ENCODE data around the gene CTBP1.

CTBP1 gene

DNA sequence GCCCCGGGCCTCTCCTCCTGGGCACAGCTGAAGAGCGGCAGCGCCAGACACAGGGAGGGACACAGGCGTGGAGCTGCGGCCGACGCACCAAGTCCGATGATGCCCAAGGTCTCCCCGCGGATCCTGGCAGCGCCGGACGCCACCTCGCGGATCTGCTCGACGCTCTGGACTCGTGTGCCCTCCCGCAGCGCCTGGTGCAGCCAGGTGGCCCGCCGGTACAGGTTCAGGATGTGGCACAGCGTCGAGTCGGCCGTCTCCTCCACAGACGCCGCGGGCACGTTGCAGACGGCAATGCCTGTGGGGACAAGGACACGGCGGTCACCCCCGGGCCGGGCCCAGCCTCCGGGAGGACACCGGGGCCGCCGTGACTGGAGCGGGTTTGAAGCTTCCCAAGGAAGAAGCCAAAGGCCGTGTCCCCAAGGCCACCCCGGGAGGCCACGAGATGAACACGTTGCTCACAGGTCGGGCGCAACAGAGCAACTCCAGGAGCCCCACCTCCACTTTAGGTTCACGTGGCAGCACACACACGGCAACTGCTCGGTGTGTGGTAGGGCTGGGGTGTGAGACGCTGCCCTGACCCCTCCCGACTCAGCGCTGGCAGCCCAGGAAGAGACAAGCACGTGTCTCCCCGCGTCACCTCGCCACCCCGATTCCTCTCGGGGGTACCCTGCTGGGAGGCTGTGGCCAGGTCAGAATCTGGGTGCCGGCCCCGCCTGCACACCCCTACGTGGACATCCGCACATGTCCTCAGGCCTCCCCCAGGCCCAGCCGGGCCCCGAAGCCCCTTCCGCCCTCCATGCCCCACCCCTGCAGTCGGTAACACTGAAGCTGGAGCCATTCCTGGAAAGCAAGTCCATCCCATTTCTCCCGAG, 23.4 kb downstream of the CTBP1 start:
- no peaks in the 10 kb centered on the region for H3K27me3 ChIP-seq (replicated peaks; ENCODE audit: control insufficient read depth, insufficient read depth, low read length, poor library complexity, severe bottlenecking)
- no peak overlapping the region for H3K4me3 ChIP-seq (ENCODE audit: insufficient read depth, low read depth, low read length, poor library complexity, severe bottlenecking)
- H3K9me3 ChIP-seq (ENCODE audit: control insufficient read depth, low read length): no peaks in the 10 kb centered on the region
- H3K4me1 ChIP-seq (ENCODE audit: control insufficient read depth, insufficient read depth, low read length, poor library complexity, severe bottlenecking): no peaks in the 10 kb centered on the region
- peaks cover 77% of the 10 kb centered on the region for H3K36me3 ChIP-seq (ENCODE audit: control insufficient read depth, insufficient read depth, low read length)
- no peak for DNase-seq
- no peak overlapping the region for H3K27ac ChIP-seq (ENCODE audit: insufficient read depth, low read length, poor library complexity, severe bottlenecking)

DNA sequence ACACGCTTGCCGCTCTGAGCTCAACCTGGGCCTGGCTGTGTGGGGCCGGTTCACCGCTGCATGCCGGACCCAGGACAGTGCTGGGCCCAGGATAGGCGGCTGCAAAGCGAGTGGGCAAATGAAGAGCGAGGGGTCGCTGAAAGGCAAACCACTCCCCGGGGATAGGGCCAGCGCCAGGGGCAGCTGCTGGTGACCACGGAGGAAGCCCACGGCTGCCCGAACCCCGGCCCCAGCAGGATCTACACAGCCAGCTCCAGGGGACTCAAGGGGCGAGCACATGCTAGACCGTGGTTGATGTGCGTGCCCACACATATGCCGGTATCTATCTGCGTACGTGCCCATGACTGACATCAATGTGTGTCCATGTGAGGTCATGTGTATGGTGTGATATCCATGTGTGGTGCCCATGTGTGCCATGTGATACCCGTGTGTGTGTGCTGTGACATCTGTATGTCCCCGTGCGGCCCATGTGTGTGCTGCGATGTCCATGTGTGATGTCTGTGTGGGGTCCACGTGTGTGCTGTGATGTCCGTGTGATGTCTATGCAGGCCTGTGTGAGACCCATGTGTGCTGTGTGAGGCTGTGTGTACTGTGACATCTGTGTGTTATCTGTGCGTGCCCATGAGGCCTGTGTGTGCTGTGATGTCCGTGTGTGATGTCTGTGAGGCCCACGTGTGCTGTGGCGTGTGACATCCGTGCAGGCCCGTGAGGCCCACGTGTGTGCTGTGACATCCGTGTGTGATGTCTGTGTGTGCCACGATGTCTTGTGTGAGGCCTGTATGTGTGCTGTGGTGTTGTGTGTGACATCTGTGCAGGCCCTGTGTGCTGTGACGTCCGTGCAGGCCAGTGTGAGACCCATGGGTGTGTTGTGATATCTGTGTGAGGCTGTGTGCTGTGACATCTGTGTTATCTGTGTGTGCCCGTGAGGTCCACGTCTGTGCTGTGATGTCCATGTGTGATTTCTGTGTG, 24.8 kb downstream of the CTBP1 start:
- Histone ChIP-seq H3K4me1 (ENCODE audit: control insufficient read depth, insufficient read depth, low read length, poor library complexity, severe bottlenecking) (no peaks in the 10 kb centered on the region), H3K27ac (ENCODE audit: insufficient read depth, low read length, poor library complexity, severe bottlenecking) (no peak overlapping the region), H3K36me3 (ENCODE audit: control insufficient read depth, insufficient read depth, low read length) (peaks cover 66% of the 10 kb centered on the region), H3K4me3 (ENCODE audit: insufficient read depth, low read depth, low read length, poor library complexity, severe bottlenecking) (no peak overlapping the region), H3K9me3 (ENCODE audit: control insufficient read depth, low read length) (no peaks in the 10 kb centered on the region), H3K27me3 (replicated peaks; ENCODE audit: control insufficient read depth, insufficient read depth, low read length, poor library complexity, severe bottlenecking) (no peaks in the 10 kb centered on the region)
- no peak for DNase-seq

DNA sequence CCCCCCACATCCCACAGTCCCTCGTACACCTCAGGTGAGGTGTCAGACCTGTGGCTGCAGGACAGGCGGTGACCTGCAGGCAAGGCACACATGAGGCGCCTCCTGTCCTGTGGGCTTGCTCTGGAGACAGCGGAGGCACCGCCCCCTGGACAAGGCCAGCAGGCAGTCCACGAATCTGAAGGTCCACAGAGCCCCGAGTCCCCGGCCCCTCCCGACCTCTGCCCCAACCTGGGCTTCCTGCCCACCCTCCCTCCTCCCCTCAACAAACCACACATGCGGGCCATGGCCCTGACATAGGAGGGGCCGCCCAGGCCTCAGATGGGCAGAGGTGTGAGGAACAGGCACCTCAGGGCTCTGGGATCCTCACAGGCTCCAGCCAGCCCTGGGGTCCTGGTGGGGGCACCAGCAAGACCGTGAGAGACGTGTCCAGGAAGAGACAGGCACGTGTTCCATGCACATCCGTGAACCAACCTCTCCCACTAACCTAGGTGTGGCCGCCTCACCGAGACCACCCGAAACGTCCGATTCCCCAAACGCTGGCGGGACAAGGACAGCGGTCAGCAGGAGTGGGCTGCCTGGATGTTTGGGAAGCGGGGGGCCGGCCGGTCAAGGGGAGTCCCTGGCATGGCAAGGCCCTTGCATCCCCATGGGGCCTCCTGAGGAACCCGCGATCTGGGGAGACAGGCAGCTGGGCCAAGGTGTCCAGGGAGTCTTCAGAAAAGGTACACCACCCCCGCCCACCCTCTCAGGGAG, 25.8 kb downstream of the CTBP1 start:
- Histone ChIP-seq H3K4me3 (ENCODE audit: insufficient read depth, low read depth, low read length, poor library complexity, severe bottlenecking) (no peak overlapping the region), H3K9me3 (ENCODE audit: control insufficient read depth, low read length) (no peaks in the 10 kb centered on the region), H3K27me3 (replicated peaks; ENCODE audit: control insufficient read depth, insufficient read depth, low read length, poor library complexity, severe bottlenecking) (no peaks in the 10 kb centered on the region), H3K27ac (ENCODE audit: insufficient read depth, low read length, poor library complexity, severe bottlenecking) (no peak overlapping the region), H3K4me1 (ENCODE audit: control insufficient read depth, insufficient read depth, low read length, poor library complexity, severe bottlenecking) (peaks cover 5% of the 10 kb centered on the region), H3K36me3 (ENCODE audit: control insufficient read depth, insufficient read depth, low read length) (peaks cover 63% of the 10 kb centered on the region)
- no peak for DNase-seq

DNA sequence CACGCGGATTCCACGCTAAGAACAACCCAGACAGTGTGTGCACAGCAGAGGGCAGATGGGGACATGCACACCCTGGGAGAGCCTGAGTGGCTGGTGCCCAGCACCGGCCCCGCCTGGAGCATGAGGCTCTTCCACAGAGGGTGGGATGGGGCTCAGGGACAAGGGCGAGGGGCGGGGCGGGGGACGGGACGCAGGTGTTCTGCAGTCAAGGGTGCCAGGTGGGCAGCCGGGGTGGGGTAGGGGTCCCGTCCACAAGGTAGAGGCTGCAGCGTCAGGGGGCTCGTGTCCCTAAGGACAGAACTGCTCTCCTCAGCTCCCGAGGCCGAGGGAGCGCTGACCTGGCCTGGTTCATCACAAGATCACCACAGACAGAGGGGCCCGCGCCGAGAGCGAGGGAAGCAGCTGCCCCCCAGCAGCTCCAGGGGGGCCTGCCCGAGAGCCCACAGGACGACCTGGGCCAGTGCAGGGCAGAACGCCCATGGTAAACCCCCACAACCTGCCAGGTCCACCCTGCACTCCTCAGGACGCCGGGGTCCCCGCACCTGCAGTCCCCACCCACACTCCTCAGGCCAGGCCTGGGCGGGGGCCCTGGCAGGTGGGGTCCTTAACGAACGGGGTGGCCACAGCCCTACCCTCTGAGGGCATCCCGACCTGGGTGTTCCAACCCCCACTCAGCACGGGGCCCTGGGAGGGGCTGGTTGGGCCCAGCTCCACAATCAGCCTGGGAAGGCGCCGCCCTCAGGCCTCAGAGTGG, 26.7 kb downstream of the CTBP1 start:
- no peak overlapping the region for H3K4me3 ChIP-seq (ENCODE audit: insufficient read depth, low read depth, low read length, poor library complexity, severe bottlenecking)
- peaks cover 54% of the 10 kb centered on the region for H3K36me3 ChIP-seq (ENCODE audit: control insufficient read depth, insufficient read depth, low read length)
- no peak overlapping the region for H3K27ac ChIP-seq (ENCODE audit: insufficient read depth, low read length, poor library complexity, severe bottlenecking)
- DNase-seq: no peak
- H3K9me3 ChIP-seq (ENCODE audit: control insufficient read depth, low read length): no peaks in the 10 kb centered on the region
- H3K27me3 ChIP-seq (replicated peaks; ENCODE audit: control insufficient read depth, insufficient read depth, low read length, poor library complexity, severe bottlenecking): no peaks in the 10 kb centered on the region
- H3K4me1 ChIP-seq (ENCODE audit: control insufficient read depth, insufficient read depth, low read length, poor library complexity, severe bottlenecking): peaks cover 11% of the 10 kb centered on the region

DNA sequence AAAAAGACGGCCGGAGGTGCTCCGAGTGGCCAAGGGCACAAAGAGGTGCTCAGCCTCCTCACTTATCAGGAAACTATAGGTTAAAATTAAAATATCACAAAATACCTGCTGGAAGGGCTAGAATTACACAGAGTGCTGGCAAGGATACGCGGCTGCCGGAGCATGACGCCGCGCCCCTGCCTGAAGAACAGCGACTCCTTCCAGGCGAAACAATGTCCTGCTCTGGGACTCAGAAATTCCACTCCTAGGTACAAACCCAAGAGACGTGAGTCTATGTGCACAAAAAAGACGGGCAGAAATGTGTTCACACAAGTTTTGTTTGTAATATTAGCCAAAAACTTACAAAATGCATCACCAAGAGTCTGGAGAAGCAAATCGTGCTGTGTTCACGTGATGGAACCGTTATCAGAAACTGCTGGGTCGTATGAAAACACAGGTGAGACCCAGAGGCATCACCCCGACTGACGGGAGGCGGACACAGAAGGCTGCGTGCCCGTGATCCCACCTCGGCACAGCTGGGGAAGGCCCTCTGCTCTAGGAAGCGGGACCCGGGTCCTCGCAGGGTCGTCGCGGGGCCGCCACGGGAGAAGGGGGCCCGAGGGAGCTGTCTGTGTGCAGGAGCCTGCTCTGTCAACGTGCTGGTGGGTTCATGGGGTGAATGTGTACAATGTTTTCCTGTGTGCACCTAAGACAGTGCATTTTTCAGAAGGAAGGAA, 27.6 kb downstream of the CTBP1 start:
- peaks cover 20% of the 10 kb centered on the region for H3K4me1 ChIP-seq (ENCODE audit: control insufficient read depth, insufficient read depth, low read length, poor library complexity, severe bottlenecking)
- no peak overlapping the region for H3K4me3 ChIP-seq (ENCODE audit: insufficient read depth, low read depth, low read length, poor library complexity, severe bottlenecking)
- H3K27me3 ChIP-seq (replicated peaks; ENCODE audit: control insufficient read depth, insufficient read depth, low read length, poor library complexity, severe bottlenecking): no peaks in the 10 kb centered on the region
- no peak overlapping the region for H3K27ac ChIP-seq (ENCODE audit: insufficient read depth, low read length, poor library complexity, severe bottlenecking)
- peaks cover 45% of the 10 kb centered on the region for H3K36me3 ChIP-seq (ENCODE audit: control insufficient read depth, insufficient read depth, low read length)
- no peaks in the 10 kb centered on the region for H3K9me3 ChIP-seq (ENCODE audit: control insufficient read depth, low read length)
- no peak for DNase-seq

DNA sequence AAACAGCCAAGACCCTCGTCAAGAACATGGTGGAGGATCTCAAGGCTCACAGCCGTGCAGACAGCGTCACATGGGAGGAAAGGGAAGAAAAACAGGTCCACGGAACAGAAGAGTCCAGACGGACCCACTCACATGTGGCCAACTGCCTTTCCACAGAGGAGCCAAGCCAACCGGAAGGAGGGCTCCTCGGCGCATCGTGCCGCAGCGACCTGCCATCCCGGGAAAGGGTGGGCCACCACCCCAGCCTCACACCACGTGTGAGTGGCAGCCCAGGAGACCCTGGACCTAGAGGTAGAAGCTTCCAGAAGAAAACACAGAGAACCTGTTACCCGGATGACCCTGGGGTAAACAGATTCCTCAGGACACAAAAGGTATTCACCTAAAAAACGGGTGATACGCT, 28.4 kb downstream of the CTBP1 start:
- H3K4me3 ChIP-seq (ENCODE audit: insufficient read depth, low read depth, low read length, poor library complexity, severe bottlenecking): no peak overlapping the region
- no peak for DNase-seq
- H3K4me1 ChIP-seq (ENCODE audit: control insufficient read depth, insufficient read depth, low read length, poor library complexity, severe bottlenecking): peaks cover 24% of the 10 kb centered on the region
- no peak overlapping the region for H3K27ac ChIP-seq (ENCODE audit: insufficient read depth, low read length, poor library complexity, severe bottlenecking)
- H3K27me3 ChIP-seq (replicated peaks; ENCODE audit: control insufficient read depth, insufficient read depth, low read length, poor library complexity, severe bottlenecking): no peaks in the 10 kb centered on the region
- peaks cover 43% of the 10 kb centered on the region for H3K36me3 ChIP-seq (ENCODE audit: control insufficient read depth, insufficient read depth, low read length)
- H3K9me3 ChIP-seq (ENCODE audit: control insufficient read depth, low read length): no peaks in the 10 kb centered on the region

DNA sequence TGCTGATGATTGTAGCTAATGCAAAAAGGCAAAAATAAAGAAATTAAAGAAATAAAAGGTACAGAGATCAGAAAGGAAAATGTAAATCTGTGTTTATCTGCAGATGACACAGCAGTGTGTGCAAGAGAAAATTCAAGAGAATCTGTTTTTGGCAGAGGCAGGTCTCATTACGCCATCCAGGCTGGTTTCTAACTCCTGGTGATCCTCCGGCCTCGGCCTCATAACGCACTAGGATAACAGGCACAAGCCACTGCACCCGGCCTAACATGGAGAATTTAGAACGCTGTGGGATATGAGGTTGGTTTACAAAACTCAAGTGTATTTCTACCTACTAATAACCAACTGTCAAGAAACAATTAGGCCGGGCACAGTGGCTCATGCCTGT, 29.4 kb downstream of the CTBP1 start:
- Histone ChIP-seq H3K36me3 (ENCODE audit: control insufficient read depth, insufficient read depth, low read length) (peaks cover 43% of the 10 kb centered on the region), H3K4me3 (ENCODE audit: insufficient read depth, low read depth, low read length, poor library complexity, severe bottlenecking) (no peak overlapping the region), H3K27ac (ENCODE audit: insufficient read depth, low read length, poor library complexity, severe bottlenecking) (no peak overlapping the region), H3K27me3 (replicated peaks; ENCODE audit: control insufficient read depth, insufficient read depth, low read length, poor library complexity, severe bottlenecking) (no peaks in the 10 kb centered on the region), H3K9me3 (ENCODE audit: control insufficient read depth, low read length) (no peaks in the 10 kb centered on the region), H3K4me1 (ENCODE audit: control insufficient read depth, insufficient read depth, low read length, poor library complexity, severe bottlenecking) (peaks cover 24% of the 10 kb centered on the region)
- DNase-seq: no peak

DNA sequence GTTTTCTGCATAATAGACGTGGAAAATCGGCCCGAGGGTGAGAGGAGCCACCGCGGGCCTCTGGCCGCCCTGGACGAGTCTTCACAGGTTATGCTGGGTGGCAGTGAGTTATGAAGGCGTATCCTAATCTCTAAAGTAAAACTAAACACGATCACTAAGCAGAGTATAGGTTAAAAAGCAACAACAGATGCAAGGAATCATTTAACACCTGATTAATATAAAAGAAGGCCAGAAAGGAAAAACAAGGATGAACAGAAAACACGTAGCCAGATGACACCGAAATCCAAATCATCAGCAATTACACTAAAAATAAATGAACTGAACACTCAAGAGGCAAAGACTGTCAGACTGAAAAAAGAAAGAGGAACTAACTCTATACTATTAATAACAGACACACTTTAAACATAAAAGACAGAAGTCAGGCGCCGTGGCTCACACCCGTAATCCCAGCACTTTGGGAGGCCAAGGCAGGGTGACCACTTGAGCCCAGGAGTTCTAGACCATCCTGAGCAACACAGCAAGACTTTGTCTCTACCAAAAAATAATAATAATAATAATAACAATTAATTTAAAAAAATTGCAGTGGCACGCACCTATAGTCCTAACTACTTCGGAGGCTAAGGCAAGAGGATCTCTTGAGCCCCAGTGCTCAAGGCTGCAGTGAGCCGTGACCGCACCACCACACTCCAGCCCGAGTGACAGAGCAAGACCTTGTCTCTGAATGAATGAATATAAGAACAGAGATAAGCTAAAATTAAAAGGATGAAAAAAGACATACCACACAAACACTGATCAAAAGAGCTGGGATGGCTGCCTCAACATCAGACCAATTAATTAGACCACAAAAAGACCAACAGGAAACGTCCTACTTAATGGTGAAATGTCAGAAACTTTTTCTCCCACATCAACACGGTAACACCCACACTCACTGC, 30.0 kb downstream of the CTBP1 start:
- no peak for DNase-seq
- Histone ChIP-seq H3K27me3 (replicated peaks; ENCODE audit: control insufficient read depth, insufficient read depth, low read length, poor library complexity, severe bottlenecking) (no peaks in the 10 kb centered on the region), H3K9me3 (ENCODE audit: control insufficient read depth, low read length) (no peaks in the 10 kb centered on the region), H3K4me1 (ENCODE audit: control insufficient read depth, insufficient read depth, low read length, poor library complexity, severe bottlenecking) (peaks cover 24% of the 10 kb centered on the region), H3K27ac (ENCODE audit: insufficient read depth, low read length, poor library complexity, severe bottlenecking) (no peak overlapping the region), H3K36me3 (ENCODE audit: control insufficient read depth, insufficient read depth, low read length) (peaks cover 41% of the 10 kb centered on the region), H3K4me3 (ENCODE audit: insufficient read depth, low read depth, low read length, poor library complexity, severe bottlenecking) (no peak overlapping the region)

All from effector memory CD4-positive, alpha-beta T cell (primary cell).